Measurements from ENCODE around the gene TSPAN4. TPM values are rescaled to one million over a fixed set of nuclear protein-coding genes. Genes with fewer than 3 reads are reported as not detected.

Gene TSPAN4
- total and polyA plus RNA-seq, 9 of the 15 experiments (the other 6 are each of a cell fraction or from before 2014, with no cell fraction given), result 0.07 to 31.0 (median 15.7) TPM

DNA sequence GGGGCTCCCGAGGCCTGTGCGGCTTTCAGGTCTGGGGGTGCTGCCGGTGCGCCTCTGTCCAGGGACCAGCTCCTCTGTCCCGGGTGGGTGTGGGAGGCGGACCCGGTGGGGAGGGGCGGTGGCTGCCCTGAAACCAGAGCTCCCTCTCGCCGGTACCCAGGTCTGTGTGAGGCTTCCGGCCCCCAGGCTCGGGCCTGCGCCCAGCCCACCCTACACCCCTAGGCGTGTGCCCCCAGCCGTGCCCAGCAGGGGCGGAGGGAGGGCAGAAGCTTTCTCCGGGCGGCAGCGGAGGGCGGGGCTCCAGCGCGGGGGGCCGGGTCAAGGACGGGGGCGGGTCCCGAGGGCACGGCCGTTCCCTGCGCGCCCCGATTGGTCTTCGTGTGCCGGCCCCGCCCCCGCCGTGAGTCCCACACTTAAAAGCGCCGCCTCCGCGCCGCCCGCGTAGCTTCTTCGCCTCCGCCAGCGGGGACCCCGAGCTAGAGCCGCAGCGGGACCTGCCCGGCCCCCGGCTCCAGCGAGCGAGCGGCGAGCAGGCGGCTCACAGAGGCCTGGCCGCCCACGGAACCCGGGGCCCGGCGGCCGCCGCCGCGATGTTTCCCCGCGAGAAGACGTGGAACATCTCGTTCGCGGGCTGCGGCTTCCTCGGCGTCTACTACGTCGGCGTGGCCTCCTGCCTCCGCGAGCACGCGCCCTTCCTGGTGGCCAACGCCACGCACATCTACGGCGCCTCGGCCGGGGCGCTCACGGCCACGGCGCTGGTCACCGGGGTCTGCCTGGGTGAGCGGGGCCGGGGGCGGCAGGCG is 23.3 kb upstream of the TSPAN4 start (continued):
- TF ChIP-seq SUPT5H (IDR thresholded peaks at IDR 0.05), result peak; percentile 67
- TF ChIP-seq HDAC2 (IDR thresholded peaks at IDR 0.05), result no peak
- TF ChIP-seq, protein P1, sequence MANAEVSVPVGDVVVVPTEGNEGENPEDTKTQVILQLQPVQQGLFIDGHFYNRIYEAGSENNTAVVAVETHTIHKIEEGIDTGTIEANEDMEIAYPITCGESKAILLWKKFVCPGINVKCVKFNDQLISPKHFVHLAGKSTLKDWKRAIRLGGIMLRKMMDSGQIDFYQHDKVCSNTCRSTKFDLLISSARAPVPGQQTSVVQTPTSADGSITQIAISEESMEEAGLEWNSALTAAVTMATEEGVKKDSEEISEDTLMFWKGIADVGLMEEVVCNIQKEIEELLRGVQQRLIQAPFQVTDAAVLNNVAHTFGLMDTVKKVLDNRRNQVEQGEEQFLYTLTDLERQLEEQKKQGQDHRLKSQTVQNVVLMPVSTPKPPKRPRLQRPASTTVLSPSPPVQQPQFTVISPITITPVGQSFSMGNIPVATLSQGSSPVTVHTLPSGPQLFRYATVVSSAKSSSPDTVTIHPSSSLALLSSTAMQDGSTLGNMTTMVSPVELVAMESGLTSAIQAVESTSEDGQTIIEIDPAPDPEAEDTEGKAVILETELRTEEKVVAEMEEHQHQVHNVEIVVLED (CRISPR knock-in tag; IDR thresholded peaks at IDR 0.05), result peak; percentile 70
- TF ChIP-seq HLTF (IDR thresholded peaks at IDR 0.05), result no peak
- 0 out of 2 replicates have a peak, but pooled peaks have one; percentile 40 for TF ChIP-seq KLF1 (tag; IDR thresholded peaks at IDR 0.05)
- TF ChIP-seq ZNF316 (IDR thresholded peaks at IDR 0.05), result no peak
- TF ChIP-seq ZNF324 (CRISPR knock-in tag; IDR thresholded peaks at IDR 0.05), result no peak
- peak; percentile 42 for TF ChIP-seq RBBP5 (IDR thresholded peaks at IDR 0.05; ENCODE audit: borderline replicate concordance, insufficient read depth, low read length, poor library complexity, severe bottlenecking)
- TF ChIP-seq ASH1L (IDR thresholded peaks at IDR 0.05; ENCODE audit: borderline replicate concordance, low read depth, partially characterized antibody), result no peak
- peak; percentile 88 for TF ChIP-seq SAFB (IDR thresholded peaks at IDR 0.05; ENCODE audit: borderline replicate concordance, low read depth, low read length)
- TF ChIP-seq SMAD1 (IDR thresholded peaks at IDR 0.05; ENCODE audit: low read depth, low read length, partially characterized antibody), result peak; percentile 71
- TF ChIP-seq KAT7 (CRISPR knock-in tag; IDR thresholded peaks at IDR 0.05; ENCODE audit: borderline replicate concordance), result no peak
- peak; percentile 27 for TF ChIP-seq HMGN3 (IDR thresholded peaks at IDR 0.05; ENCODE audit: borderline replicate concordance, extremely low read depth, insufficient read length, low read depth, low read length)
- TF ChIP-seq ZFP30 (CRISPR knock-in tag; IDR thresholded peaks at IDR 0.05; ENCODE audit: borderline replicate concordance), result no peak
- peak; percentile 30 to 64; a peak in 3 of 4 replicates for TF ChIP-seq MAZ (CRISPR knock-in tag; conservative IDR thresholded peaks at IDR 0.05 in 1 of 2, IDR thresholded peaks at IDR 0.05 in 1 of 2)
- TF ChIP-seq CCNT2 (IDR thresholded peaks at IDR 0.05; ENCODE audit: borderline replicate concordance, extremely low read depth, insufficient read length, low read depth, low read length), result peak; percentile 76
- peak; percentile 97 for TF ChIP-seq CHD1 (IDR thresholded peaks at IDR 0.05; ENCODE audit: low read length)
- no peak for TF ChIP-seq IRF9 (tag; IDR thresholded peaks at IDR 0.05)
- no peak for TF ChIP-seq ZNF436 (CRISPR knock-in tag; IDR thresholded peaks at IDR 0.05)
- no peak for TF ChIP-seq ZNF639 (CRISPR knock-in tag; conservative IDR thresholded peaks at IDR 0.05 in 1 of 2, IDR thresholded peaks at IDR 0.05 in 1 of 2)
- TF ChIP-seq, protein P2, sequence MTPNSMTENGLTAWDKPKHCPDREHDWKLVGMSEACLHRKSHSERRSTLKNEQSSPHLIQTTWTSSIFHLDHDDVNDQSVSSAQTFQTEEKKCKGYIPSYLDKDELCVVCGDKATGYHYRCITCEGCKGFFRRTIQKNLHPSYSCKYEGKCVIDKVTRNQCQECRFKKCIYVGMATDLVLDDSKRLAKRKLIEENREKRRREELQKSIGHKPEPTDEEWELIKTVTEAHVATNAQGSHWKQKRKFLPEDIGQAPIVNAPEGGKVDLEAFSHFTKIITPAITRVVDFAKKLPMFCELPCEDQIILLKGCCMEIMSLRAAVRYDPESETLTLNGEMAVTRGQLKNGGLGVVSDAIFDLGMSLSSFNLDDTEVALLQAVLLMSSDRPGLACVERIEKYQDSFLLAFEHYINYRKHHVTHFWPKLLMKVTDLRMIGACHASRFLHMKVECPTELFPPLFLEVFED (CRISPR knock-in tag; conservative IDR thresholded peaks at IDR 0.05), result no peak

All from K562 (cell line).